AG04450 (cell line): ENCODE measurements around the gene MYO1A. TPM values are rescaled to one million over a fixed set of nuclear protein-coding genes. Genes with fewer than 3 reads are reported as not detected.

ENCODE experiments used
- CTCF ChIA-PET: fragments of 300-600, 350-600 bp; formaldehyde crosslinking; extraction: SDS; loops from one replicate; lab custom pipeline; 2022; ENCODE audit warnings: antibody characterized with exemption, inconsistent platforms; lab: Charles Lee
- POLR2A ChIA-PET: fragments of 350-600 bp; formaldehyde crosslinking; extraction: SDS; loops from one replicate; lab custom pipeline; 2021; ENCODE audit warnings: antibody characterized with exemption, inconsistent platforms; lab: Yijun Ruan, JAX
- DNase-seq: peaks from one replicate; pipeline ENCODE4 v3.0.0-alpha.2; 2011; ENCODE audit warnings: low read depth, low spot score
- H3K27ac ChIP-seq: one replicate; pipeline ENCODE4 v1.5.1; 2012; ENCODE audit warnings: low read depth, low read length, control low read depth
- H3K27me3 ChIP-seq: one replicate; pipeline ENCODE4 v1.6.0; 2012; ENCODE audit warnings: low read length; ENCODE audit not compliant: control insufficient read depth, insufficient read depth
- H3K4me3 ChIP-seq: 2 replicates; pipeline ENCODE4 v1.5.1; 2011; ENCODE audit warnings: mild to moderate bottlenecking, low read depth, low read length, control low read depth
- H3K9me3 ChIP-seq: 2 replicates; pipeline ENCODE4 v1.5.1; 2012; ENCODE audit warnings: low read length; ENCODE audit not compliant: control insufficient read depth, insufficient read depth
- CTCF ChIP-seq: IDR thresholded peaks from 2 replicates; pipeline ENCODE4 v1.5.1; 2011; ENCODE audit warnings: low read depth, low read length, control low read depth, inconsistent platforms
- polyA plus RNA-seq: library from polyadenylated mRNA; depleted of rRNA; stranded (reverse); fragments of >200 nt; gene quantifications from 2 replicates; pipeline ENCODE4 v1.2.3, GENCODE V29; 2011

The MYO1A gene
- polyA plus RNA-seq, 1 experiment, result not detected

- ChIA-PET CTCF (interaction anchor here (0.6 to 3.4 kb wide), 6 partner anchors 12 to 152 kb away, joined by 3 to 27 read pairs (median 4); no protein-coding TSS in a partner anchor), POLR2A (interaction anchor here (0.6 to 13.0 kb wide), 3 partner anchors 10 to 22 kb away, joined by 3 to 258 read pairs (median 7); partner anchors contain the start of gene STAT6)
- Histone ChIP-seq H3K9me3 (no peaks in the 10 kb centered on the region; the same call in 1 of the 2 replicates), H3K4me3 (peak overlapping the region; percentile 74), H3K27me3 (no peaks in the 10 kb centered on the region), H3K27ac (peak overlapping the region; percentile 31)
- DNase-seq, result no peak
- peak; percentile 19; the same call in 1 of the 2 replicates for TF ChIP-seq CTCF
Observed at GRCh38 chr12:57090924-57091637, 41.2 kb upstream of the MYO1A start.

- TF ChIP-seq CTCF, result no peak
- Histone ChIP-seq H3K9me3 (no peaks in the 10 kb centered on the region; the same call in 1 of the 2 replicates), H3K27ac (peak overlapping the region; percentile 47), H3K4me3 (peak overlapping the region; percentile 74), H3K27me3 (no peaks in the 10 kb centered on the region)
- ChIA-PET POLR2A (interaction anchor here (0.6 to 13.0 kb wide), 4 partner anchors 11 to 18 kb away, joined by 5 to 258 read pairs (median 6); partner anchors contain the start of genes NEMP1 and STAT6), CTCF (interaction anchor here (0.6 to 2.3 kb wide), 3 partner anchors 33 to 153 kb away, joined by 3 to 9 read pairs (median 5); no protein-coding TSS in a partner anchor)
- DNase-seq, result no peak
Observed at GRCh38 chr12:57090490-57090889, 40.6 kb upstream of the MYO1A start.

- H3K4me3 ChIP-seq, result peak overlapping the region; percentile 74
- DNase-seq, result no peak
- CTCF ChIA-PET, result interaction anchor here (0.6 to 1.9 kb wide), 3 partner anchors 18 to 83 kb away, joined by 3 to 6 read pairs (median 4); no protein-coding TSS in a partner anchor
- H3K27me3 ChIP-seq, result no peaks in the 10 kb centered on the region
- H3K9me3 ChIP-seq, result no peaks in the 10 kb centered on the region; the same call in 1 of the 2 replicates
- TF ChIP-seq CTCF, result no peak
- H3K27ac ChIP-seq, result peak overlapping the region; percentile 65
- POLR2A ChIA-PET, result interaction anchor here (1.0 to 13.0 kb wide), 6 partner anchors 10 to 35 kb away, joined by 4 to 258 read pairs (median 6); partner anchors contain the start of genes NEMP1 and STAT6
Observed at GRCh38 chr12:57089271-57090245, 39.6 kb upstream of the MYO1A start.

GRCh38 chr12:57088354-57089270 lies 38.7 kb upstream of the MYO1A start, which contains the start of gene NAB2:
Gene NAB2, plus strand, starts transcription at chr12:57089114. Its CDS starts 158 bp downstream, at chr12:57089272.
- ChIA-PET POLR2A (interaction anchor here (0.5 to 13.0 kb wide), 16 partner anchors 9 to 452 kb away, joined by 3 to 258 read pairs (median 5); partner anchors contain the start of genes LRP1, NEMP1 and STAT6), CTCF (interaction anchor here (0.6 to 1.9 kb wide), 2 partner anchors 19 to 80 kb away, joined by 4 to 6 read pairs; no protein-coding TSS in a partner anchor)
- Histone ChIP-seq H3K27ac (peak within 1 kb of the TSS; percentile 100), H3K27me3 (no peaks in the 10 kb centered on the region), H3K4me3 (peak within 1 kb of the TSS; percentile 76), H3K9me3 (no peaks in the 10 kb centered on the region; the same call in 1 of the 2 replicates)
- no peak for TF ChIP-seq CTCF
- peak; percentile 94 for DNase-seq
